AG04449 (cell line): Measurements from ENCODE around the gene PAK2.
"Not testable (repeated sequence)": the region's sequence is repeated elsewhere in the genome, so short reads cannot be mapped to it uniquely, and the experiment has no call there.

Experiments
- CTCF ChIA-PET: fragments of 350-600 bp; formaldehyde crosslinking; extraction: SDS; loops from one replicate; lab custom pipeline; 2021; ENCODE audit warnings: antibody characterized with exemption; lab: Yijun Ruan, JAX
- POLR2A ChIA-PET: fragments of 400-600, 350-600 bp; formaldehyde crosslinking; extraction: SDS; loops from one replicate; lab custom pipeline; 2020; ENCODE audit warnings: antibody characterized with exemption, inconsistent platforms; lab: Yijun Ruan, JAX
- DNase-seq: peaks from one replicate; pipeline ENCODE4 v3.0.0-alpha.2; 2010; ENCODE audit warnings: low read depth, low spot score
- H3K4me3 ChIP-seq: 2 replicates; pipeline ENCODE4 v1.5.1; 2011; ENCODE audit warnings: low read depth, mild to moderate bottlenecking, control low read depth, low read length
- TF ChIP-seq, protein P1 (sequence below): IDR thresholded peaks from one replicate; pipeline ENCODE4 v1.5.1; 2011; ENCODE audit warnings: mild to moderate bottlenecking, moderate library complexity, low read length, control low read depth, inconsistent platforms; ENCODE audit not compliant: insufficient read depth; ENCODE audit errors: missing control alignments

The PAK2 gene

DNA sequence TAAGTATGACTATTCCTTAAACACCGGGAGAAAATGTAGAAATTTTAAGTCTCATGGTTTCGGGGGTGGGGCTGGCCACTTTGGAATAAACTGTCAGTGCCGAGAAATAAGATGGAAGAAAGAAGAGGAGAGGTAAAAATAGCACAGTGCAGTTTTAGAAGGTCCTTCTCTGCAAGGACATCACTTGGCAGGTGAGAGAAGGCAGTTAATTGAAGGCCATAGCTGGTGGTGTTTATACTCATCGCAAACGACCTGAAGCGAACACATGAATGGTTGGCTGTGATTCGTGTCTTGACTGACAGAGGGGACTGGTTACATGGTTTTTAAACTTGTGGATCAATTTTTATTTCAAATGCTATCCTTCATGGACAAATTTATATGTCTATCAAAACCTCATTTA is 73.2 kb downstream of the PAK2 start:
- ChIA-PET CTCF (no interaction called here), POLR2A (no interaction called here)
- TF ChIP-seq, protein P1, sequence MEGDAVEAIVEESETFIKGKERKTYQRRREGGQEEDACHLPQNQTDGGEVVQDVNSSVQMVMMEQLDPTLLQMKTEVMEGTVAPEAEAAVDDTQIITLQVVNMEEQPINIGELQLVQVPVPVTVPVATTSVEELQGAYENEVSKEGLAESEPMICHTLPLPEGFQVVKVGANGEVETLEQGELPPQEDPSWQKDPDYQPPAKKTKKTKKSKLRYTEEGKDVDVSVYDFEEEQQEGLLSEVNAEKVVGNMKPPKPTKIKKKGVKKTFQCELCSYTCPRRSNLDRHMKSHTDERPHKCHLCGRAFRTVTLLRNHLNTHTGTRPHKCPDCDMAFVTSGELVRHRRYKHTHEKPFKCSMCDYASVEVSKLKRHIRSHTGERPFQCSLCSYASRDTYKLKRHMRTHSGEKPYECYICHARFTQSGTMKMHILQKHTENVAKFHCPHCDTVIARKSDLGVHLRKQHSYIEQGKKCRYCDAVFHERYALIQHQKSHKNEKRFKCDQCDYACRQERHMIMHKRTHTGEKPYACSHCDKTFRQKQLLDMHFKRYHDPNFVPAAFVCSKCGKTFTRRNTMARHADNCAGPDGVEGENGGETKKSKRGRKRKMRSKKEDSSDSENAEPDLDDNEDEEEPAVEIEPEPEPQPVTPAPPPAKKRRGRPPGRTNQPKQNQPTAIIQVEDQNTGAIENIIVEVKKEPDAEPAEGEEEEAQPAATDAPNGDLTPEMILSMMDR: no peak
- no peak overlapping the region for H3K4me3 ChIP-seq
- no peak for DNase-seq

DNA sequence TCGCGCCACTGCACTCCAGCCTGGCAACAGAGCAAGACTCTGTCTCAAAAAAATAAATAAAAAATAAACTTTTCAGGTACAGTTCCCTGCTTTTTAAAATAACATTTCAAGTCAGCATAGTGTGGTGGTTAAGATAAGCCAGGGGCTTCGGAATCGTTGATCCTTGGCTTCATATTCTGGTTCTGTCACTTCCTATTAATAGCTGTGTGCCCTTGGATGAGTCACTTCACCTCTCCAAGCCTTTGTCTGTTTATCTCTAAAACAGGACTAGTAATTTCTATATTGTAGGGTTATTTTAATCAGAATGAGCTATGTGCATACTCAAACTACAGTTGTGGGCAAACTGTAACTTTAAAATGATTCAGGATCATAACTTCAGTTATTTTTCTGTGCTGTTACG is 74.2 kb downstream of the PAK2 start:
- ChIA-PET CTCF (no interaction called here), POLR2A (interaction anchor here (1.0 kb wide), 1 partner anchor 17 kb away, joined by 3 read pairs; no protein-coding TSS in a partner anchor)
- H3K4me3 ChIP-seq: no peak overlapping the region
- DNase-seq: no peak
- TF ChIP-seq, protein P1: no peak

DNA sequence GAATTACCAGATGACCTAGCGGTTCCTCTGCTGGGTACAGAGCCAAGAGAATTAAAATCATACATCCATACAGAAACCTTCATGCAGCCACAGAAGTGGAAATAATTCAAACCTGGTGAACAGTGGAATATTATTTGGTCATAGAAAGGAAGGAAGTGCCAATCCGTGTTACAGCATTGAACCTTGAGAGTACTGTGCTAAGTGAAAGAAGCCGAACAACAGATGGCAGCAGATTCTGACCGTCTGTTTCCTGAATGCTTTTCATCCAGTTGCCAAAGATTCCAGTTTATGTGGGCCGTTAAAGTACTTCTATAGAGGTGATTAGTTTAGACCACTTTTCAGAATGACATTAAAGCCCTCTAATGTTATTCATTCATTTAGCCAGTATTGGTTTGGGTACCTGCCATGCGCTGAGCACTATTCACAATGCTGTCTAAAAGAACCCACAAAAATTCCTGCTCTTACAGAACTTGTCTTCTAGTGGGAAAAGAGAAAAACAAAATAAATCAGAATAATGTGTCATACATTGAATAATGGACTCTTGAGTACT is 82.2 kb downstream of the PAK2 start:
- CTCF ChIA-PET: no interaction called here
- no peak overlapping the region for H3K4me3 ChIP-seq
- POLR2A ChIA-PET: no interaction called here
- TF ChIP-seq, protein P1: no peak
- no peak for DNase-seq

DNA sequence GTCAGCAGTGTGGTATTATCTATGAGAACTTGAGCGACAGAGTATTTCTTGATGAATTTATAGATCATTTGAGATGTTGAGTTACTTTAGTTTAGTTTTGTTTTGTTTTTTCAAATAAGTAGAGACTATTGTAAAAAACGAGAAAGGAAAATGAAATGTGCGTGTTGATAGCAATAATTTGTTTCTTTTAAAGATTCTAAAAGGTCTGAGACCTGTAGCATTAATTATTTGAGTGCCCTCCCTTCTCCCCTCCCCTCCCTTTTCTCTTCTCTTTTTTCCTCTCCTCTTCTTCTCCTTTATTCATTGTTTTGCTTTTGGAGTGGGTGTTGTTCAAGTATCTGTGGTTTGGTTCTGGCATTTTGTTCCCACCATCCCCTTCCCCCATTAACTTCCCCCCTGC is 90.0 kb downstream of the PAK2 start:
- CTCF ChIA-PET, POLR2A ChIA-PET, H3K4me3 ChIP-seq, DNase-seq: not testable (repeated sequence)

DNA sequence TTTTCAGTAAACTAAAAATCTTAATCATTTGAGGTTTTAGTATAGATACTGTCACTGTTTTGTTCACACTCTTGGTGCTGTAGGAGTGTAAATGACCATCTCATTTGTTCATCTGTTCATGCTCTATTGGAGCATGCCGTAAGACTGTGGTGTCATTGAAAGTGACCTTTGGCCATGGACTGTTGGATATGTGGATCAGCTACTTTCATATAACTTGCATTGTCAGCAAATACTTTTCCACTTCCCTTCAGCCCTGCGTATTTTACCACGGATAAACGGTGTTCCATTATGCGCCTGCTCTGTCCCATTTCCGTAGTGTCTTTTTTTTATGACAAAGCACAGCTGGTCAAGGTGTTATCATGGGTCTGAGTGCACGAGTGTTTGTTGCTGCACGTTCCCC is 95.4 kb downstream of the PAK2 start:
- TF ChIP-seq, protein P1: no peak
- CTCF ChIA-PET: interaction anchor here (0.9 to 1.3 kb wide), 4 partner anchors 63 to 195 kb away, joined by 3 to 4 read pairs (median 3); no protein-coding TSS in a partner anchor
- POLR2A ChIA-PET: no interaction called here
- DNase-seq: no peak
- no peak overlapping the region for H3K4me3 ChIP-seq

DNA sequence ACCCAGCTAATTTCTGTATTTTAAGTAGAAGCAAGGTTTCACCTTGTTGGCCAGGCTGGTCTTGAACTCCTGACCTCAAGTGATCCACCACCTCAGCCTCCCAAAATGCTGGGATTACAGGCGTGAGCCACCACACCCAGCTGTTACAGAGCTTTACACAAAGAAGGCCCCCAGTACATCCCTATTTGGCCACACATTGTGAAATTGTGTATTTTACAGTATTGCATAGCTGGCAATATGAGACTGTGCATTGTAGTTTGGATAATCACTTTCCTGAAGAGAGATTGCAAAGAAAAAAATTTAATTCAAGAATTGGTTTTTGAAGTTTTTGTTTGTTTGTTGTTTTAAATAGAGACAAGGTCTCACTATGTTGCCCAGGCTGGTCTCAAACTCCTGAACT is 97.0 kb downstream of the PAK2 start:
- CTCF ChIA-PET: interaction anchor here (0.7 to 1.7 kb wide), 2 partner anchors 31 to 96 kb away, joined by 3 to 4 read pairs; partner anchors contain the start of genes PAK2 and SENP5
- H3K4me3 ChIP-seq, DNase-seq, POLR2A ChIA-PET: not testable (repeated sequence)

DNA sequence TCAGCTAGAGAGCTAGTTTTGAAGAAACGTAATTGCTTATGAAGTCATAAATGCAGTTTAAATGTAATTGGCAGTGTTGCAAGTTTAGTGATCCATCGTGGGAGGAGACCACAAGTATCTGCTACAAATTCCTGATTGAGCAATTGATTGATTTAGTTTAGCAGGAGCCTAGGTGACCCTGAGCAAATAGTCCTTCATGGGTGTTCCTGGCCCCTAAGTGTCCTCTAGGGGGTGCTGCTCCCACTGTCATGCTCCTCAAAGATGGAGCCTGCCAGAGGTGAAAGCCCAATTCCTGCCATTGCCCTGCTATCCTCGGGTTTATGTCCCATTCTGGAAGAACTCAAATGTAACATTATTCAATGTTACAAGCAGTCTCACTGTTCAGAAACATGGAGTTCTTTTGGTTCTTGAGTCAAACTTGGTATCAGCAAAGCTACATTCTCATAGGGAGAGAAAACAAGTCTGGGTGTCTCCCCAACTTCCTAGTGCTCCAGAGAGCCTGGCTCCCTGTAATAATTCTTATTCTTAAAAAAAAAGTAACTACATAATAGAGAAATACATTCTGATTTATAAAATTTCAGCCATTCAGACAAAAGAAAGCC is 98.3 kb downstream of the PAK2 start:
- DNase-seq: no peak
- no peak overlapping the region for H3K4me3 ChIP-seq
- TF ChIP-seq, protein P1: peak; percentile 67
- ChIA-PET CTCF (interaction anchor here (1.0 to 1.7 kb wide), 5 partner anchors 9 to 98 kb away, joined by 4 to 7 read pairs (median 5); partner anchors contain the start of genes PAK2 and SENP5), POLR2A (no interaction called here)

DNA sequence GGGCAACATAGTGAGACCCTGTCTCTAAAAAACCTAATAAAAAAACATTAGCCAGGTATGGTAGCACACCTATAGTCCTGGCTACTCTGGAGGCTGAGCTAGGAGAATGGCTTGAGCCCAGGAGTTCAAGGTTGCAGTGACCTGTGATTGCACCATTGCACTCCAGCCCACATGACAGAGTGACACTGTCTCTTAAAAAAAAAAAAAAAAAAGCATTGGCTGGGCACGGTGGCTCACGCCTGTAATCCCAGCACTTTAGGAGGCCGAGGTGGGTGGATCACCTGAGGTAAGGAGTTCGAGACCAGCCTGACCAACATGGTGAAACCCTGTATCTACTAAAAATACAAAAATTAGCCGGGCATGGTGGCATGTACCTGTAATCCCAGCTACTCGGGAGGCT is 99.7 kb downstream of the PAK2 start:
- POLR2A ChIA-PET, DNase-seq, H3K4me3 ChIP-seq, CTCF ChIA-PET: not testable (repeated sequence)
